Keratinocyte (primary cell): ENCODE measurements around the gene DDAH1. TPM values are rescaled to one million over a fixed set of nuclear protein-coding genes. Genes with fewer than 3 reads are reported as not detected.

Source experiments
- DNase-seq: peaks from one replicate; pipeline ENCODE4 v3.0.0-alpha.2; 2011; ENCODE audit warnings: low read depth, missing footprints, low spot score
- FAIRE-seq: peaks from 2 replicates; lab custom pipeline; 2011; peaks lifted over from hg19 to GRCh38; lab: Jason Lieb, UNC
- H2AFZ ChIP-seq: 2 replicates; pipeline ENCODE4 v1.6.0; 2012; ENCODE audit warnings: low read length, control low read depth, inconsistent platforms; ENCODE audit not compliant: control insufficient read depth
- H3K27ac ChIP-seq: 2 replicates; pipeline ENCODE4 v1.5.1; 2011; ENCODE audit warnings: low read length; ENCODE audit not compliant: control insufficient read depth, insufficient read depth
- H3K27me3 ChIP-seq: 3 replicates; pipeline ENCODE4 v1.6.0; 2011; ENCODE audit warnings: low read length; ENCODE audit not compliant: control insufficient read depth, insufficient read depth; ENCODE audit errors: extremely low read depth
- H3K36me3 ChIP-seq, 2 experiments: 2 replicates in 1 of 2; 3 replicates in 1 of 2; pipeline ENCODE4 v1.5.1; 2011; ENCODE audit warnings: low read length in 2 of 2, mild to moderate bottlenecking in 1 of 2; ENCODE audit not compliant: control insufficient read depth in 2 of 2, insufficient read depth in 2 of 2; ENCODE audit errors: extremely low read depth in 1 of 2
- H3K4me1 ChIP-seq: 3 replicates; pipeline ENCODE4 v1.5.1; 2011; ENCODE audit warnings: low read length; ENCODE audit not compliant: control insufficient read depth, insufficient read depth; ENCODE audit errors: extremely low read depth
- H3K4me2 ChIP-seq: 3 replicates; pipeline ENCODE4 v1.6.0; 2011; ENCODE audit warnings: low read depth, low read length; ENCODE audit not compliant: control insufficient read depth, insufficient read depth; ENCODE audit errors: extremely low read depth
- H3K4me3 ChIP-seq, 3 experiments: fragments of 200-600 bp in 1 of 3; sonication (generic) in 1 of 3; 2 replicates in 2 of 3; 3 replicates in 1 of 3; pipeline ENCODE4 v1.5.1; 2011 to 2016; ENCODE audit warnings: low read length in 3 of 3, mild to moderate bottlenecking in 3 of 3, control low read depth in 2 of 3, inconsistent platforms in 1 of 3, low read depth in 1 of 3, mixed read lengths in 1 of 3, mixed run types in 1 of 3, moderate library complexity in 1 of 3; ENCODE audit not compliant: control insufficient read depth in 2 of 3, insufficient read depth in 2 of 3; ENCODE audit errors: extremely low read depth in 1 of 3
- H3K79me2 ChIP-seq: 2 replicates; pipeline ENCODE4 v1.6.0; 2012; ENCODE audit warnings: low read length; ENCODE audit not compliant: control insufficient read depth, insufficient read depth
- H3K9ac ChIP-seq: 3 replicates; pipeline ENCODE4 v1.6.0; 2011; ENCODE audit warnings: low read length; ENCODE audit not compliant: control insufficient read depth, insufficient read depth; ENCODE audit errors: extremely low read depth
- H3K9me1 ChIP-seq: 3 replicates; pipeline ENCODE4 v1.6.0; 2011; ENCODE audit warnings: low read length; ENCODE audit not compliant: control insufficient read depth, insufficient read depth; ENCODE audit errors: extremely low read depth
- H3K9me3 ChIP-seq: 2 replicates; pipeline ENCODE4 v1.5.1; 2012; ENCODE audit warnings: low read depth, low read length; ENCODE audit not compliant: control insufficient read depth
- H4K20me1 ChIP-seq: 3 replicates; pipeline ENCODE4 v1.6.0; 2011; ENCODE audit warnings: low read length; ENCODE audit not compliant: control insufficient read depth, insufficient read depth; ENCODE audit errors: extremely low read depth
- CTCF ChIP-seq, 3 experiments: IDR thresholded peaks in 1 of 3; conservative IDR thresholded peaks in 1 of 3; optimal IDR thresholded peaks in 1 of 3; 2 replicates in 2 of 3; 3 replicates in 1 of 3; pipeline versions ENCODE3 to v1.5.1; 2011; ENCODE audit warnings: low read length in 3 of 3, mild to moderate bottlenecking in 3 of 3, moderate library complexity in 2 of 3, control low read depth in 1 of 3, inconsistent platforms in 1 of 3; ENCODE audit not compliant: insufficient read depth in 2 of 3; ENCODE audit errors: extremely low read depth in 1 of 3
- EZH2 ChIP-seq: IDR thresholded peaks from one replicate; pipeline ENCODE4 v1.6.1; 2012; ENCODE audit warnings: inconsistent platforms, mild to moderate bottlenecking, low read length, moderate library complexity
- dilution Hi-C: fragments of 300-500 bp; cut with MboI; formaldehyde crosslinking; loops from one replicate; pipeline ENCODE4 v1.7.0; 2020; ENCODE audit warnings: low sequenced_read_pairs; ENCODE audit not compliant: extremely low pct_ligation_motif_present
- polyA plus RNA-seq, 5 experiments: library from polyadenylated mRNA; depleted of rRNA in 3 of 5; stranded (reverse) in 3 of 5; stranded (forward) in 1 of 5; unstranded in 1 of 5; fragments of >200 nt; gene quantifications; 1 replicate in 1 of 5; 2 replicates in 3 of 5; 3 replicates in 1 of 5; pipeline versions ENCODE4 v1.2.1 to v1.2.3, GENCODE V29; 2011 to 2012; ENCODE audit warnings: missing spikeins in 2 of 5, low read depth in 1 of 5, low replicate concordance in 1 of 5

DDAH1 gene
- polyA plus RNA-seq, 1 donor (not counting 4 experiments of a cell fraction or from before 2014, with no cell fraction given): 5.8 TPM

DNA sequence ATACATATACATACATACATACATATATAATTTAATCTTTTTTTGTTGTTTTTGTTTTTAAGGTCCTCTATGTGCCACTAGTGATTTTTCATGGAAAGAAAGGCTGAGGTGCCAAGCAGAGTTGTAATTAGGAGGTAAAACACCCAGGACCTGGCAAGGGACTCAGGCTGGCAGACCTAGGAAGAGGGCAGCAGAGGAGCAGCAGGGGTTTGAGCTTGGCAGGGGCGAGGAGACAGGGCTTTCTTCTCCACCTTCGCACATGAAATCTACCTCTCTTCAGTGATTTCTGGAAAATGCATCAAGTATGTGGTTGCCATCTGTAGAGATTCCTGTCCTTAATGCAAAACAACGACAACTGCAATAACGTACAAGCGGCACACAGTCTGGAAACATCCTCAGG is 31.9 kb downstream of the DDAH1 start:
- H3K36me3 ChIP-seq: no peaks in the 10 kb centered on the region
- no peak for DNase-seq
- FAIRE-seq: no peak
- no peak overlapping the region for H3K9ac ChIP-seq
- H3K4me2 ChIP-seq: no peak overlapping the region
- no peak overlapping the region for H3K4me3 ChIP-seq
- no peaks in the 10 kb centered on the region for H3K79me2 ChIP-seq
- H2AFZ ChIP-seq: no peak overlapping the region
- no peak overlapping the region for H3K27ac ChIP-seq
- no peaks in the 10 kb centered on the region for H4K20me1 ChIP-seq
- TF ChIP-seq EZH2: no peak
- TF ChIP-seq CTCF (optimal IDR thresholded peaks at IDR 0.05 in 1 of 3, IDR thresholded peaks at IDR 0.05 in 1 of 3, conservative IDR thresholded peaks at IDR 0.05 in 1 of 3; ENCODE audit: extremely low read depth in 1 of 3, insufficient read depth in 2 of 3, low read length in 3 of 3): no peak
- no peaks in the 10 kb centered on the region for H3K9me1 ChIP-seq
- no peaks in the 10 kb centered on the region for H3K9me3 ChIP-seq
- dilution Hi-C loops: no loop called here
- no peaks in the 10 kb centered on the region for H3K4me1 ChIP-seq
- H3K27me3 ChIP-seq: no peaks in the 10 kb centered on the region

DNA sequence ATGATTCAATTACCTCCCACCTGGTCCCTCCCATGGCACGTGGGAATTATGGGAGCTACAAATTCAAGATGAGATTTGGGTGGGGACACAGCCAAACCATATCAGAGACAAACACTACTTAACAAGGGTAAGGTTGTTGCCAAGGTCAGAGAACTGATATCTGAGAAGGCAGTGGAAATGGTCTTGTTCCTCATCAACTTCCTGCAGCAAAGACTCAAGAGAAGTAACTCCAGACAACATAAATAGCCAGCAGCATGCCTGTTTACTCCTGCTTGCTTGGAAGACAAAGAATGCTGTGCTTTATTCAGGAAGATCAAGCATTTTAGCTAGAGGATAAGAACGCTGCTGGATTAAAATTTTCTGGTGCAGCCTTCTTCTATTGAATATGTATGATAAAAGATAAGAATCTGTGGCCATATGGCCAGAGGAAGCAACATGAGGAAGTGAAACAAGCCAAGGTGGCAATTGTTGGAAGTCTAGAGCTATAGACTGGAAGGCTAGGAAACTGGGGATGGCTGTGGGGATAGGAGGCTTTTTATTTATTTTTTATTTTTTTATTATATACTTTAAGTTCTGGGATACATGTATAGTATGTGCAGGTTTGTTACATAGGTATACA is 36.4 kb downstream of the DDAH1 start:
- Histone ChIP-seq H3K4me3 (no peak overlapping the region), H3K27me3 (no peaks in the 10 kb centered on the region), H4K20me1 (no peaks in the 10 kb centered on the region), H3K27ac (no peak overlapping the region), H3K4me2 (no peak overlapping the region), H2AFZ (no peak overlapping the region), H3K9ac (no peak overlapping the region), H3K36me3 (no peaks in the 10 kb centered on the region), H3K9me1 (no peaks in the 10 kb centered on the region), H3K79me2 (no peaks in the 10 kb centered on the region), H3K9me3 (no peaks in the 10 kb centered on the region), H3K4me1 (no peaks in the 10 kb centered on the region)
- FAIRE-seq (no peak), DNase-seq (no peak)
- dilution Hi-C loops: no loop called here
- TF ChIP-seq CTCF (optimal IDR thresholded peaks at IDR 0.05 in 1 of 3, IDR thresholded peaks at IDR 0.05 in 1 of 3, conservative IDR thresholded peaks at IDR 0.05 in 1 of 3; ENCODE audit: extremely low read depth in 1 of 3, insufficient read depth in 2 of 3, low read length in 3 of 3) (no peak), EZH2 (no peak)
